Islet of Langerhans (tissue), 1 donor: ENCODE measurements around the gene ZBTB44.

ENCODE experiments used
- FAIRE-seq: peaks from one replicate; lab custom pipeline; 2011; peaks lifted over from hg19 to GRCh38; lab: Jason Lieb, UNC

The ZBTB44 gene

GRCh38 chr11:130214861-130215530, 99.7 kb downstream of the ZBTB44 start:
- FAIRE-seq: no peak

GRCh38 chr11:130213979-130214281, 100.8 kb downstream of the ZBTB44 start:
- no peak for FAIRE-seq

GRCh38 chr11:130213143-130213978, 101.4 kb downstream of the ZBTB44 start:
- FAIRE-seq: no peak

- FAIRE-seq: no peak
These were observed 102.2 kb downstream of the ZBTB44 start for GRCh38 chr11:130212431-130212961.

GRCh38 chr11:130211781-130212401, 102.8 kb downstream of the ZBTB44 start:
- FAIRE-seq: no peak

GRCh38 chr11:130211144-130211543, 103.6 kb downstream of the ZBTB44 start:
- no peak for FAIRE-seq

GRCh38 chr11:130209954-130210854, 104.5 kb downstream of the ZBTB44 start:
- no peak for FAIRE-seq

DNA sequence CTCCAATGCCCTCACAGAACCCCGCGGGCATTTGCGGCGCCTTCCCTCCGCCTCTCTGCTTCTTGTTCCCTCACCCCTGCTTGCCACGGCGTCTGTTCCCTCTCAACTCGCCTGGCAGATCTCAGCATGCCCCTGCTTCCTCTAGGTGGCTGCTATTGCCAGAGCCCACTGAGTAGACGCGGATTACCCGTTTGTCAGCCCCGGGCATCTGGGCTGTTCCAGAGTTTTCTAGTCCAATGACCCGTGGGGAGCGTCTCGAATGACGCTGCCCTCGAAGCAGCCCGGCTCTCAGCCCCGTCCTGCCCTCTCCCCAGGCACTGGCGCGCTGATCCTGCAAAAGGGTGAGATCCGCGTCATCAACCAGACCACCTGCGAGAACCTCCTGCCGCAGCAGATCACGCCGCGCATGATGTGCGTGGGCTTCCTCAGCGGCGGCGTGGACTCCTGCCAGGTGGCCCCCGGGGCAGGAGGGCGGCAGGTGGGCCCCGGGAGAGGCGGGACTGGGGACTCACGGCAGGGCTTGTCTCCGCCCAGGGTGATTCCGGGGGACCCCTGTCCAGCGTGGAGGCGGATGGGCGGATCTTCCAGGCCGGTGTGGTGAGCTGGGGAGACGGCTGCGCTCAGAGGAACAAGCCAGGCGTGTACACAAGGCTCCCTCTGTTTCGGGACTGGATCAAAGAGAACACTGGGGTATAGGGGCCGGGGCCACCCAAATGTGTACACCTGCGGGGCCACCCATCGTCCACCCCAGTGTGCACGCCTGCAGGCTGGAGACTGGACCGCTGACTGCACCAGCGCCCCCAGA, 105.4 kb downstream of the ZBTB44 start:
- FAIRE-seq: no peak

GRCh38 chr11:130208241-130209127, 106.2 kb downstream of the ZBTB44 start:
- FAIRE-seq: no peak

DNA sequence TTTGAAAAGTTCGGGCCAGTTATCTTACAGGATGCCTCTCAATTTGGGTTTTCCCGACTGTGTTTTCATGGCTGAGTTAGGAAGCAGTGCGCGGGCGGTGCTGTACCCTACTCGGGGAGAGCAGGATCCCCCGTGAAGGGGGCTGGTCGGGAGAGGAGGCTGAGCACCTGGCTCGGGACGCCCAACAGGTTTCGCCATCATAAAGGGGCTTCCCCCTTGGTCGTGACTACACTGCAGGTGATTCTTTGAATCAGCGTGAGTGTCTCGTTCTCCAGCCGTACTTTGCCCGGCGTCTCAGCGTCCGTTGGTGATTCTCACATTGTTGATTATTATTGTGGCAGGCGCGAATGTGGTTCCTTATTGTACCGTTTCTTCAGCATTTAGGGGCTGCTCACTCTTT, 108.6 kb downstream of the ZBTB44 start:
- no peak for FAIRE-seq

DNA sequence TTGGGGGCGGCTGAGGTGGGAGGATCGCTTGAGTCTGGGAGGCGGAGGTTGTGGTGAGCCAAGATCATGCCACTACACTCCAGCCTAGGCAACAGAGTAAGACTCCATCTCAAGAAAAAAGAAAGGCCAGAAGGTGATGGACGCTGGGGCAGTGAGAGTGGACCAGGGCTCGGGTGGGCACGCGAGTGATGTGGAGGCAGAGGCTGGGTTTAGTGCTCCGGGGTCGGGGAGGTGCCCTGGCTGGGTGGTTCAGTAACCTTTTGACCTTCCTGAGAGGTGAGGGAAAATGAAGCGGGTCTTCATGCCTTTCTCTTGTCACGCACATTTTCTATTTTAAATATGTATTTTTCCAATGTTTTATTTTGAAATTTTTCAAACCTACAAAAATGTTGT, 110.0 kb downstream of the ZBTB44 start:
- FAIRE-seq: no peak

- no peak for FAIRE-seq
These were observed 110.7 kb downstream of the ZBTB44 start for GRCh38 chr11:130203766-130204702.

DNA sequence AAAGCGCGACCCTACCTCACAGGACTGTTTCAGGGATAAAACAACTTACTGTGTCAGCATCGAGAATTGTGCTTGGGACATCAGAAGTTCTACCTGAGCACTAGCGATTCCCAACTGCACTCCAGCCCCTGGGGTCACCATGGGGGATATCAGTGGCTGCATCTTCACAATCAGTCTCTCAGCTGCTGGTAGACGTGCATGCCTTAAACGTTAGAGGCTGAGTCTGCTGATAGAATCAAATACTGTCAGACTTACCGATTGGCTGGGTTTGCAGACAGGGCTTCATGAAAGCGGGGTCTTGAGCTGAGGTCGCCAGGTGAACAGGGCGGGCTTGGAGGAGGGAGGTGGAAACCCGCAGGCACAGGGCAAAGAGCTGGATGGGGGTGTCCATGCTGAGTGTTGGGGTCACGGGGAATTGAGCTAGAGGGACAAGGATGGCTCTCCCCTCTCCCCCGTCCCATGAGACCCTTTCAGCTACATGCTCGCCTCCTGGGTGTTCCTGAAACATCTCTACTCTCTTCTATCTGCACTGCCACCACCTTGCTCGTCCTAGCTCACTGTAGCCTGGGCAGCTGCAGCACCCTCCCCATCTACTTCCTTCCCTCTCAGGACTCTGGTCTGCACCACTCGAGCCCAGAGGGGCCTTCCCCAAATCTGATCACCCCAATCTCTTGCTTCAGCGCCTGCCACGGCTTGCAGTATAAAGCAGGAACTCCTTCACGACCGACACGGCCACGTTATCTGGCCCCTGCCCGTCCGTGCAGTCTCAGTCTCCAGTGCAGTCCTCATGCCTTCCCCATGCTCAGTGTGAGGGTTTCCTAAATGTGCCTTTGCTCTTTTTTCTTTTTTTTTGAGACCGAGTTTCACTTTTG, 111.7 kb downstream of the ZBTB44 start:
- FAIRE-seq: no peak

DNA sequence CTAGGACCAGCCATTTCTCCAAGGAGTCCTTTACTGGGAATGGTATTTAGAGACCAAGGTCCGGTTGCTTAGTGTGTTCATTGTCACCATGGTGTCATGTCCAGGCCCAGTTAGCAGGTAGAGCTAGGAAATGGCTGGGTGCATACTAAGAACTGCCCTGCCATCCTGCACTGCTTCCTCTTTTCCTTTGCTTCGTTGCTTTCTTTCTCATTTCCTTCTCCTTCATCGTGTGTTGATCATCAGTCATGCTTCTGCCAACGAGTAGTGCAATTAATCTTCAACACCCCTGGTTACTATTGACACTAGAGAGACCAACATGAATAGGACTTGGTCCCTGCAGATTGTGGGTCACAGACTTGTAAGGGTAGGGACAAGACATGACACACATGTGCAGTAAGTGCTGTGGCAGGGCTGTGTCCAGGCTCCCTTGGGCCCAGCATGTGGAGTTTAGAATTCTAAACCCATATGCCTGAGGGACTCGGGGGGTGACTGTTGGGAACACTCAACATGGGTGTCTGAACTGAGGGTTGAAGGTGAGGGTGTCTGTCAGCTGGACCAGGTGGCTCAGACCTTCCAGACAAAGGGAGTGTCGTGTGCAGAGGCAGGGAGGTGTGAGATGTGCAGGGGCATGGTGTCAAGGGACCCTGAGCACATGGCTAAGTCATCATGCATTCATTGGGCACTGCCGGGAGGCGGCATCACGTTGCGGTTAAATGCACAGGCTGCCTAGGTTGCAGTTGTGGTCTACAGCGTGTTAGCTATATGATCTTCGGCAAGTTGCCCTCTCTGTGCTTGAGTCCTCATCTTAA, 112.5 kb downstream of the ZBTB44 start:
- no peak for FAIRE-seq

DNA sequence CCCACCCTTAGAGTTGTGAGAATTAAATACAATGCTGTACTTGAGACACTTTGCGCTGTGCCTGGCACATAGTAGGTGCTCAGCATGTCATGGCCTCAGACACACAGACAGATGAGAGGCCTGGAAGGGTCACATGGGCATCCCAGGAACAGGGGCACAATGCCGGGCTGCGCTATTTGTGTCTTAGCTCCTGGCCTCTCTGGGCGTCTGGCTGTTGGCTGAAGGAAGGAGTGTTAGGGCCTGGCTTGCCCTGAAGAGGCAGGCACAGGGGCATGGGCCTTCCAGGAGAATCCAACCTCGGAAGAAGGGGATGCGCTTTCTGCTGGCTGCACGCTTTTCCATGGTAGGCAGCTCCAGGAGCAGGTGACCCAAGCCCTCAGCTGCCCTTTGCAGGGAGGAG, 113.7 kb downstream of the ZBTB44 start:
- no peak for FAIRE-seq

GRCh38 chr11:130199792-130200191, 114.9 kb downstream of the ZBTB44 start:
- FAIRE-seq: no peak

GRCh38 chr11:130198964-130199363, 115.8 kb downstream of the ZBTB44 start:
- no peak for FAIRE-seq
